ENCODE results near the gene TTI1.

Gene TTI1

DNA sequence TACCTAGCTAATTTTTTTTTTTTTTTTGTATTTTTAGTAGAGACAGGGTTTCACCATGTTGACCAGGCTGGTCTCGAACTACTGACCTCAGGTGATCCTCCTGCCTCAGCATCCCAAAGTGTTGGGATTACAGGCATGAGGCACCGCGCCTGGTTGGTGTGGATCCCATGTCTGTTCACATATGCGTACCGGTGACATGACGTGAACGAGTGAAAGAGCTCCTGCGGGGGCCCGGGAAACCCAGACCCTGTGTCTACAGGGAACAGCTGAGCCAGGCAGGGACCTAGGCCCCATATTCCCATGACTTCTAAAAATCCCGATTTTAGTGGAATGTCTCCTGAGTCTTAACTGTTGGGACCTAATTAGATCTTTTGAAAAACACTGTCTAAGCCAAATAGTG is 97.2 kb downstream of the TTI1 start:
- no peak for DNase-seq (ENCODE audit: low spot score)

DNA sequence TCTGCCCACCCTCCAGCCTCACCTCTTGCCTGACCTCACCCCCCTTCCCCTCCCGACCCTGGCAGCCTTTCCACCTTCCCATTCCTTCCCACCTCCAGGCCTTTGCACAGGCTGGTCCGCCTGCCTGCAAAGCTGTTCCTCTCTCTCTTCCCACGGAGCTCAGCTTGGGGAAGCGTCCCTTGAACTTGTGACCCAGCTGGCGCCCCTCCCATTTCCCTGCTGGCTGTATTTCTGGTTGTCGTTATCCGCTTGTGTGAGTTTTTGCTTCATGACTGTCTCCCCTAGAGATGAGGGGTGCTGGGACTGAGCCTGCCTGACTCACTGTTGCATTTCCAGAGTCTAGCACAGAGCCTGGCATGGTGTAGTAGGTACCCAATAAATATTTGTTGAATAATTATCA is 97.8 kb downstream of the TTI1 start:
- DNase-seq (ENCODE audit: low spot score): no peak

DNA sequence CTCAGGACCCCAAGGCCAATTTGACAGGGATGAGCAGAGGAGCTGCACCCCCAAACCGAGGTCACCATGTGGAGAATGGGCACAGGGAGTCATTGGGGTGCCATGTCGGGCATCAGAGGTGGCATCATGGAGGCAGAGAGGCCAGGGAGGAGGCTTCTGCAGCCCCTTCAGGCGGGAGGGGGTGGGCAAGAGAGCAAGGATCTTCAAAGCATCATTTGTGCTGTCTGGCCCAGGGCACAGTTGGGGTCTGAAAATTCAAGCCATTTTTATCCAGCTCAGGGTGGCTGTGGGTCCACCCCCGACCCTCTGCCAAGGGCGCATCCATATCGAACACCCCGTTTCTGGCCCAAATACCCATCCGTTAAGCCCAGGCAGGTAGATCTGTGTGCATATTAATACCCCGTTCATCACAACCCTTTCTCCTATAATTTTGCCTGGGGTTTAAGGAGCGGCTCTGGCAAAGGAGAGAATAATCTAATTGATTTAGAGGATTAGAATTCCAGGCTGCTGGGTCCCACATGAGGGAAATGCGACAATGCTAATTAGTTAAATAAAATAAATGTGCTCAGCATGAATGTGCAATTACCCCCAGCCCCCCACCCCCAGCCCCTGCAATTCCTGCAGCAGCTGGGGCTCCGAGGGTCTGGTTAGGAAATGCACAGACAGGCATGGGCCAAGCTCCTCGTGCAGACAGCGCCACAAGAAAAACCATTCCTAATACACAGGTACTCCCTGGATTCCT is 98.5 kb downstream of the TTI1 start:
- no peak for DNase-seq (ENCODE audit: low spot score)

DNA sequence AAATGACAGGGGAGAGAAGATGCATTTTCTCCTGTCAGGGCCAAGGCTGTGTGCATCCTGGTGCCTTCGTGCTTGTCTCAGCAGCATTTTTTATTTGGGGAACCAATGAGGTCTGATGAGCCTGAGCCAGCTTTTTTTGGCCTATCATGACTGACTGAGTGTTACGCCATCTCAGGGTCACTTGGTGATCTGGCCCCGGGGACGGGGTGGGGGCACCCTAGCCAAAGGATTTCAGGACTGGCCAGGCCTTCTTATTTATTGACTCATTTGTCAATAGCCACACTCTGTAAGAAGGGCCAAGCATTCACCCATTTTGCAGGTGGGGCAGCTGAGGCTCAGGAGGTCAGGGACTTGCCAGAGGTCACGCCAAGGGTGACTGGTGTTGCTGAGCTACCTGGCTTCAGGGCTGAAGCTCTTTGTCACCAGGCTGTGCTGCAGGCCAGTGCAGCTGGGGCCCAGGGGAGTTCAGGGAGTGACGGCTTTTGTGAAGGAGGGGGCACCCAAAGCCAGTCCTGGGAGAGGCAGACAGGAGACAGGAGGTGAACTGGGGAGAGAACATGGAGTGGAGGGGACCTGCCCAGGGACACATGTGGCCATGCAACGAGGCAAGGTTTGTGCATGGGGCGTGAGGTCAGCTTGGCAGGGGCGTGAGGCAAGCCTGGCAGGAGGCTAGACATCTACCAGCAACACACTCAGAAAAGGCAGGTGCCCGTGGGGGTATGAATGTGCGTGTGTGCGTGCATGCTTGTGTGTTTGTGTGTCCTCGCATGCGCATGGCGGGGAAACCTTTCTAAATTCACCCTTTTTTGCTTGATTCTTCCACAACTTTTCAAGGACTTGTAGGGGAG is 99.2 kb downstream of the TTI1 start:
- DNase-seq (ENCODE audit: low spot score): no peak

Data from kidney capillary endothelial cell (primary cell).